Mesendoderm (in vitro differentiated cells): ENCODE data around the gene SCLT1.
A peak's percentile ranks its signal among the peaks of the same experiment; 100 is the strongest.

ENCODE experiments used
- DNase-seq: peaks from one replicate; pipeline ENCODE4 v3.0.0; 2013
- H2AK5ac ChIP-seq: 2 replicates; pipeline ENCODE4 v1.6.1; 2013; ENCODE audit warnings: low read length, inconsistent platforms
- H2BK120ac ChIP-seq: 2 replicates; pipeline ENCODE4 v1.6.1; 2013; ENCODE audit warnings: low read depth, mild to moderate bottlenecking, low read length, moderate library complexity, mixed read lengths
- H2BK15ac ChIP-seq: replicated peaks from 2 replicates; pipeline ENCODE4 v1.6.1; 2013; ENCODE audit warnings: low read depth, mild to moderate bottlenecking, moderate library complexity
- H2BK5ac ChIP-seq: 2 replicates; pipeline ENCODE4 v1.6.1; 2013; ENCODE audit warnings: low read length, inconsistent platforms
- H3K18ac ChIP-seq: 2 replicates; pipeline ENCODE4 v1.6.1; 2013; ENCODE audit warnings: mild to moderate bottlenecking, low read length, mixed read lengths
- H3K23ac ChIP-seq: one replicate; pipeline ENCODE4 v1.6.1; 2013; ENCODE audit warnings: low read length
- H3K27ac ChIP-seq: 2 replicates; pipeline ENCODE4 v1.5.1; 2013; ENCODE audit warnings: low read depth, mild to moderate bottlenecking, inconsistent platforms, low read length, moderate library complexity
- H3K27me3 ChIP-seq: 2 replicates; pipeline ENCODE4 v1.6.1; 2013; ENCODE audit warnings: low read length, control low read depth, mild to moderate bottlenecking, inconsistent platforms; ENCODE audit not compliant: insufficient read depth, poor library complexity
- H3K36me3 ChIP-seq: 2 replicates; pipeline ENCODE4 v1.6.1; 2013; ENCODE audit warnings: low read length, inconsistent platforms; ENCODE audit not compliant: control insufficient read depth, insufficient read depth
- H3K4ac ChIP-seq: one replicate; pipeline ENCODE4 v1.6.1; 2013; ENCODE audit warnings: low read depth, mild to moderate bottlenecking, low read length, moderate library complexity
- H3K4me1 ChIP-seq: 2 replicates; pipeline ENCODE4 v1.6.1; 2013; ENCODE audit warnings: low read depth, low read length, inconsistent platforms; ENCODE audit not compliant: control insufficient read depth
- H3K4me2 ChIP-seq: 2 replicates; pipeline ENCODE4 v1.6.1; 2013; ENCODE audit warnings: low read length
- H3K4me3 ChIP-seq: 2 replicates; pipeline ENCODE4 v1.5.1; 2013; ENCODE audit warnings: mild to moderate bottlenecking, low read length
- H3K56ac ChIP-seq: one replicate; pipeline ENCODE4 v1.6.1; 2013; ENCODE audit warnings: low read length
- H3K79me1 ChIP-seq: 2 replicates; pipeline ENCODE4 v1.6.1; 2013; ENCODE audit warnings: low read length, inconsistent platforms
- H3K79me2 ChIP-seq: 2 replicates; pipeline ENCODE4 v1.6.1; 2013; ENCODE audit warnings: mild to moderate bottlenecking, low read length; ENCODE audit not compliant: control insufficient read depth, insufficient read depth
- H3K9ac ChIP-seq: 2 replicates; pipeline ENCODE4 v1.6.1; 2013; ENCODE audit warnings: low read length, inconsistent platforms
- H4K5ac ChIP-seq: one replicate; pipeline ENCODE4 v1.6.1; 2013; ENCODE audit warnings: low read length
- H4K8ac ChIP-seq: one replicate; pipeline ENCODE4 v1.6.1; 2013; ENCODE audit warnings: low read depth, mild to moderate bottlenecking, control low read depth, low read length, moderate library complexity
- WGBS: extraction: QIAGEN DNeasy Blood & Tissue Kit; methylation state at CpG from one replicate; pipeline ENCODE4 v1.1.7; 2013; ENCODE audit warnings: low lambda C conversion rate, missing lambda C conversion rate; ENCODE audit not compliant: insufficient coverage; ENCODE audit errors: extremely low coverage; 5-methylcytosine and 5-hydroxymethylcytosine counted together

The SCLT1 gene

DNA sequence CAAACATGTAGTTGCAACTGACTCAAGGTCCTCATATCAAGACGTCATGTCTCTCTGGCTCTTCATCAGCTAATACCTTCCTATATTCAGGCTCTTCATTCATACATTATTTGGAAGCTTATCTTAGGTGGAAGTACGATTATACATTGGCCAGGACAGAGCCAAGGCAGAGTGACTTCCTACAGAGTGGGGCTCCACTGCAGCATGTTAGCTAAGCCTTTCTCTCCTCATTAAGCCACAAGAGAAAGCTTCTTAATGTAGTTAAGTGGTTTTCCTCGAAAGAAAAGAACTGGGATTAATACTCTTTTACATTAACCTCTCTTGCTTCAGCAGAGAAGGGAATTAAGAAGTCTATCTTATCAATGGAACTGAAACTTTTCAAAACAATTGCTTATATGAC lies 17.6 kb upstream of the SCLT1 start:
- no peaks in the 10 kb centered on the region for H3K79me2 ChIP-seq
- no peak overlapping the region for H4K8ac ChIP-seq
- no peak overlapping the region for H2AK5ac ChIP-seq
- no peaks in the 10 kb centered on the region for H3K27me3 ChIP-seq
- no peak overlapping the region for H2BK120ac ChIP-seq
- H3K4me1 ChIP-seq: no peaks in the 10 kb centered on the region
- no peak overlapping the region for H3K27ac ChIP-seq
- peak; percentile 2 for DNase-seq
- no peak overlapping the region for H3K23ac ChIP-seq
- H2BK5ac ChIP-seq: no peak overlapping the region
- WGBS: no CpG with 5 or more reads among the region's 3 CpGs
- H3K56ac ChIP-seq: no peak overlapping the region
- H3K18ac ChIP-seq: no peak overlapping the region
- H3K9ac ChIP-seq: no peak overlapping the region
- H4K5ac ChIP-seq: no peak overlapping the region
- H3K4me2 ChIP-seq: no peak overlapping the region
- no peak overlapping the region for H2BK15ac ChIP-seq
- no peaks in the 10 kb centered on the region for H3K36me3 ChIP-seq
- no peaks in the 10 kb centered on the region for H3K79me1 ChIP-seq
- H3K4me3 ChIP-seq: no peak overlapping the region
- H3K4ac ChIP-seq: no peak overlapping the region

DNA sequence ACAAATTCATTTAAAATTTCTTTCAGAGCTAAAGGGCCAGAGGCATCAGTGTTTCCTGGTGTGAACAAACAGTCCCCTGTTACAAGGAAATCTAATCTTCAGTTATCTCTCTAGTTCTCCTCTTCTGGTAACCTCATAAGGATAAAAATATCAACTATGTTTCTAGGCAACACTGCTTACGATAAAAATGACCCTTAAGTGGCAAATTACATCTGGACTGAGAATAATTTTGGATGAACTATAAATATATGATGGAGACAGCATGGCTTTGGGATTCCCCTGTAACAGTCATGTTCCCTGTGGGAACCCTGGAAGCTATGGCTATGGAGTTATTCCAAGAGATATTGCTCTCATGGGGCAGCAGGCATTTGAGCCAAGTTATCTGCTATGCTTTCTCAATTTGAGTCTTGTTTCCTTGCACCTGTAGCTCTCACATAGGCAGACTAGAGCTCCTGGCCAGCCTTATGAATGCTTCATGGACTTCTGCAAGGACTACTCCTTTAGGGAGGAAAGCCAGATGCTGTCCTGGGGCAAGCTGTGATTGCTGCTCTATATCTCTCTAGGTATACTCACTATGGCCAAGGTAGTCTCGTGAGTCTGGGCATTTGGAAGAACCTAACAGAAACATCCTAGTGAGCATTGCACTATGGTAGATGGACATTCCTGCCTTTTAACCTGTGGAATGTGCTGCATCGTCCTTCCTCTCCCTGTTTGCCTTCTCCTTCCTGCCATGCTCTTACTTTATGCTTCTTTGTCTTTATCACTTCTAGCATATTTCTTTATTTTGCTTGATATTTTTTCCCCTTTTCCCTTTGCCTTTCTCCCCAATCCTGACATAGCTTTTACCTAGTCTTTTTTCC lies 16.9 kb upstream of the SCLT1 start:
- Histone ChIP-seq H3K79me1 (no peaks in the 10 kb centered on the region), H3K18ac (no peak overlapping the region), H3K36me3 (no peaks in the 10 kb centered on the region), H3K23ac (no peak overlapping the region), H3K9ac (no peak overlapping the region), H3K79me2 (no peaks in the 10 kb centered on the region), H4K8ac (no peak overlapping the region), H3K4me1 (no peaks in the 10 kb centered on the region), H3K27ac (no peak overlapping the region), H3K56ac (no peak overlapping the region), H2AK5ac (no peak overlapping the region), H3K4me3 (no peak overlapping the region), H4K5ac (no peak overlapping the region), H3K27me3 (no peaks in the 10 kb centered on the region), H3K4me2 (no peak overlapping the region), H2BK5ac (no peak overlapping the region), H2BK120ac (no peak overlapping the region), H3K4ac (no peak overlapping the region), H2BK15ac (no peak overlapping the region)
- no CpG with 5 or more reads among the region's 3 CpGs for whole genome bisulfite sequencing
- DNase-seq: peak; percentile 19

GRCh38 chr4:129098531-129099001 lies 5.2 kb upstream of the SCLT1 start:
- no peak overlapping the region for H4K8ac ChIP-seq
- H3K4me3 ChIP-seq: no peak overlapping the region
- no peak overlapping the region for H3K9ac ChIP-seq
- H3K4me1 ChIP-seq: no peaks in the 10 kb centered on the region
- no peak overlapping the region for H2BK120ac ChIP-seq
- no peak for DNase-seq
- H3K4me2 ChIP-seq: no peak overlapping the region
- H3K56ac ChIP-seq: no peak overlapping the region
- H3K18ac ChIP-seq: no peak overlapping the region
- no peaks in the 10 kb centered on the region for H3K27me3 ChIP-seq
- no peaks in the 10 kb centered on the region for H3K36me3 ChIP-seq
- H3K4ac ChIP-seq: no peak overlapping the region
- H3K27ac ChIP-seq: no peak overlapping the region
- no peaks in the 10 kb centered on the region for H3K79me1 ChIP-seq
- H3K23ac ChIP-seq: no peak overlapping the region
- H3K79me2 ChIP-seq: no peaks in the 10 kb centered on the region
- no peak overlapping the region for H2BK15ac ChIP-seq
- no peak overlapping the region for H2BK5ac ChIP-seq
- no peak overlapping the region for H4K5ac ChIP-seq
- no peak overlapping the region for H2AK5ac ChIP-seq

GRCh38 chr4:129095811-129096454 lies 2.6 kb upstream of the SCLT1 start, which contains the start of gene C4orf33:
C4orf33 (plus strand) TSS chr4:129096152; CDS start chr4:129102611, 6,459 bp downstream.
- H3K4me2 ChIP-seq: peak within 1 kb of the TSS; percentile 34
- no peak within 1 kb of the TSS for H3K23ac ChIP-seq
- H3K9ac ChIP-seq: peak within 1 kb of the TSS; percentile 60
- H2BK120ac ChIP-seq: no peak within 1 kb of the TSS
- no CpG with 5 or more reads among the region's 14 CpGs for WGBS
- H4K8ac ChIP-seq: no peak within 1 kb of the TSS
- peak within 1 kb of the TSS; percentile 80 for H3K56ac ChIP-seq
- H4K5ac ChIP-seq: no peak within 1 kb of the TSS
- H3K4me3 ChIP-seq: peak within 1 kb of the TSS; percentile 52
- H3K4ac ChIP-seq: no peak within 1 kb of the TSS
- DNase-seq: peak; percentile 81
- H3K79me2 ChIP-seq: peaks cover 2% of the 10 kb centered on the region
- H3K36me3 ChIP-seq: no peaks in the 10 kb centered on the region
- H2BK15ac ChIP-seq: no peak within 1 kb of the TSS
- H3K79me1 ChIP-seq: no peaks in the 10 kb centered on the region
- no peak within 1 kb of the TSS for H3K27ac ChIP-seq
- H2AK5ac ChIP-seq: no peak within 1 kb of the TSS
- H3K18ac ChIP-seq: no peak within 1 kb of the TSS
- no peaks in the 10 kb centered on the region for H3K4me1 ChIP-seq
- no peak within 1 kb of the TSS for H2BK5ac ChIP-seq
- no peaks in the 10 kb centered on the region for H3K27me3 ChIP-seq

- H3K56ac ChIP-seq: no peak overlapping the region
- H3K79me1 ChIP-seq: peaks cover 2% of the 10 kb centered on the region
- no peak overlapping the region for H3K23ac ChIP-seq
- H2BK15ac ChIP-seq: no peak overlapping the region
- H3K4me1 ChIP-seq: peaks cover 2% of the 10 kb centered on the region
- no peak overlapping the region for H2BK5ac ChIP-seq
- H3K4ac ChIP-seq: no peak overlapping the region
- no CpG with 5 or more reads among the region's 3 CpGs for WGBS
- no peaks in the 10 kb centered on the region for H3K27me3 ChIP-seq
- no peak overlapping the region for H2AK5ac ChIP-seq
- no peak overlapping the region for H3K27ac ChIP-seq
- H3K18ac ChIP-seq: no peak overlapping the region
- H3K79me2 ChIP-seq: peaks cover 5% of the 10 kb centered on the region
- no peak overlapping the region for H2BK120ac ChIP-seq
- H4K8ac ChIP-seq: no peak overlapping the region
- H4K5ac ChIP-seq: no peak overlapping the region
- no peak for DNase-seq
- no peak overlapping the region for H3K9ac ChIP-seq
- H3K36me3 ChIP-seq: no peaks in the 10 kb centered on the region
- no peak overlapping the region for H3K4me3 ChIP-seq
- H3K4me2 ChIP-seq: no peak overlapping the region
These were observed 1.0 kb upstream of the SCLT1 start for GRCh38 chr4:129094347-129094746.
